Neural progenitor cell (in vitro differentiated cells): ENCODE measurements around the gene TFE3. TPM values are rescaled to one million over a fixed set of nuclear protein-coding genes. Genes with fewer than 3 reads are reported as not detected.

Experiments
- DNase-seq: peaks from one replicate; pipeline ENCODE4 v3.0.0-alpha.2; 2016; ENCODE audit warnings: low spot score
- H2AFZ ChIP-seq: fragments of 200-600 bp; sonication (generic); replicated peaks from 2 replicates; pipeline ENCODE4 v1.6.1; 2016; ENCODE audit warnings: antibody characterized with exemption
- H3F3A ChIP-seq: fragments of 200-600 bp; sonication (generic); 2 replicates; pipeline ENCODE4 v1.6.1; 2016; ENCODE audit warnings: antibody characterized with exemption, low read depth
- H3K27ac ChIP-seq: fragments of 200-600 bp; sonication (generic); 2 replicates; pipeline ENCODE4 v1.5.1; 2016; ENCODE audit warnings: mild to moderate bottlenecking
- H3K27me3 ChIP-seq: fragments of 200-600 bp; sonication (generic); 2 replicates; pipeline ENCODE4 v1.6.1; 2016; ENCODE audit warnings: mild to moderate bottlenecking, moderate library complexity
- H3K36me3 ChIP-seq: fragments of 200-600 bp; sonication (generic); 2 replicates; pipeline ENCODE4 v1.5.1; 2016
- H3K4me1 ChIP-seq: fragments of 200-600 bp; sonication (generic); 2 replicates; pipeline ENCODE4 v1.6.1; 2016; ENCODE audit warnings: mixed run types
- H3K4me2 ChIP-seq: fragments of 200-600 bp; sonication (generic); 2 replicates; pipeline ENCODE4 v1.6.1; 2016
- H3K4me3 ChIP-seq: fragments of 200-600 bp; sonication (generic); 2 replicates; pipeline ENCODE4 v1.5.1; 2016
- H3K79me2 ChIP-seq: fragments of 200-600 bp; sonication (generic); 2 replicates; pipeline ENCODE4 v1.6.1; 2016; ENCODE audit warnings: low read depth
- H3K9ac ChIP-seq: fragments of 200-600 bp; sonication (generic); 2 replicates; pipeline ENCODE4 v1.6.1; 2016
- H3K9me3 ChIP-seq: fragments of 200-600 bp; sonication (generic); 2 replicates; pipeline ENCODE4 v1.5.1; 2016; ENCODE audit warnings: low read depth
- H4K20me1 ChIP-seq: fragments of 200-600 bp; sonication (generic); 2 replicates; pipeline ENCODE4 v1.6.1; 2016; ENCODE audit warnings: low read depth
- H3K27ac Mint-ChIP-seq: 3 replicates; pipeline ENCODE4 v1.8.0; 2021; ENCODE audit warnings: mixed read lengths
- H3K27me3 Mint-ChIP-seq: 2 replicates; pipeline ENCODE4 v1.8.0; 2022; ENCODE audit warnings: low read depth, mild to moderate bottlenecking, inconsistent platforms, moderate library complexity, mixed read lengths; ENCODE audit not compliant: insufficient read depth
- H3K36me3 Mint-ChIP-seq: 3 replicates; pipeline ENCODE4 v1.8.0; 2021; ENCODE audit warnings: mixed read lengths
- H3K4me1 Mint-ChIP-seq: 3 replicates; pipeline ENCODE4 v1.8.0; 2021; ENCODE audit warnings: mixed read lengths
- H3K4me3 Mint-ChIP-seq: 3 replicates; pipeline ENCODE4 v1.8.0; 2021; ENCODE audit warnings: mild to moderate bottlenecking, moderate library complexity, mixed read lengths
- H3K9me3 Mint-ChIP-seq: 3 replicates; pipeline ENCODE4 v1.8.0; 2020; ENCODE audit warnings: mixed read lengths
- CTCF ChIP-seq: fragments of 200-600 bp; sonication (generic); IDR thresholded peaks from 2 replicates; pipeline ENCODE4 v1.5.1; 2017; ENCODE audit warnings: antibody characterized with exemption, mild to moderate bottlenecking
- EZH2 ChIP-seq: fragments of 200-600 bp; sonication (generic); IDR thresholded peaks from 2 replicates; pipeline ENCODE4 v1.6.1; 2017; ENCODE audit warnings: antibody characterized with exemption, mild to moderate bottlenecking, moderate library complexity
- EZH2phosphoT487 ChIP-seq: fragments of 200-600 bp; sonication (generic); IDR thresholded peaks from 2 replicates; pipeline ENCODE4 v1.6.1; 2017; ENCODE audit warnings: antibody characterized with exemption
- total RNA-seq: library from RNA; depleted of rRNA; stranded (reverse); fragments of >200 nt; gene quantifications from 2 replicates; pipeline ENCODE4 v1.2.3, GENCODE V29; 2015; ENCODE audit warnings: low replicate concordance

TFE3 gene
- total RNA-seq, 1 donor from 2014 or later, result 7.9 TPM

GRCh38 chrX:48996969-48997368 lies 46.2 kb downstream of the TFE3 start:
- Histone ChIP-seq H3K27ac (no peak overlapping the region), H3K4me3 (no peak overlapping the region), H3K4me2 (no peak overlapping the region), H3K79me2 (peaks cover 15% of the 10 kb centered on the region), H3K9ac (no peak overlapping the region), H3F3A (no peaks in the 10 kb centered on the region), H3K36me3 (no peaks in the 10 kb centered on the region), H3K27me3 (no peaks in the 10 kb centered on the region), H2AFZ (no peak overlapping the region), H3K9me3 (no peaks in the 10 kb centered on the region), H3K4me1 (no peaks in the 10 kb centered on the region), H4K20me1 (peaks cover 8% of the 10 kb centered on the region)
- TF ChIP-seq CTCF (no peak), EZH2phosphoT487 (no peak), EZH2 (no peak)
- H3K36me3 Mint-ChIP-seq, result peaks cover 5% of the 10 kb centered on the region
- H3K4me1 Mint-ChIP-seq, result peaks cover 11% of the 10 kb centered on the region
- H3K27me3 Mint-ChIP-seq, result peaks cover 6% of the 10 kb centered on the region
- DNase-seq, result peak; percentile 51
- H3K4me3 Mint-ChIP-seq, result no peak overlapping the region
- peaks cover 3% of the 10 kb centered on the region for H3K9me3 Mint-ChIP-seq
- no peak overlapping the region for H3K27ac Mint-ChIP-seq

DNA sequence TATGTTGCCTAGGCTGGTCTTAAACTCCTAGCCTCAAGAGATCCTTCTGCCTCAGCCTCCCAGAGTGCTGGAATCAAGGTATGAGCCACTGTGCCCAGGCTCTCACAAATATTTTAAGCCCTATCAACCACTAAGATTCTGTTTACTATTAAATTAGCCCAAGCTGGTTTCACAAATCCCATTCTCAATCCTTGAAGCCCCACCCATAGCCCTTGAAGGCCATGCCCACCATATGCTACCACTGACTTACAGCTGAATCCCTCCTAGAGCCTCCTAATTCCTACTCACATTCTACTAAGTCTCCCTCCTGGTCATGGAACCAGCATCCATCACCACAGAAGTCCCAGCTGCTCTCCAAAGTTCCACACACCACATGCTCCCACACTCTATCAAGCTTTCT lies 50.8 kb downstream of the TFE3 start:
- Histone ChIP-seq H3K4me1 (no peaks in the 10 kb centered on the region), H4K20me1 (peaks cover 3% of the 10 kb centered on the region), H3K27ac (no peak overlapping the region), H3K79me2 (no peaks in the 10 kb centered on the region), H2AFZ (no peak overlapping the region), H3K9ac (no peak overlapping the region), H3K36me3 (no peaks in the 10 kb centered on the region), H3K4me3 (no peak overlapping the region), H3K9me3 (no peaks in the 10 kb centered on the region), H3K27me3 (no peaks in the 10 kb centered on the region), H3K4me2 (no peak overlapping the region), H3F3A (no peaks in the 10 kb centered on the region)
- H3K4me3 Mint-ChIP-seq, result no peak overlapping the region
- peaks cover 2% of the 10 kb centered on the region for H3K9me3 Mint-ChIP-seq
- peaks cover 7% of the 10 kb centered on the region for H3K27me3 Mint-ChIP-seq
- peaks cover 4% of the 10 kb centered on the region for H3K36me3 Mint-ChIP-seq
- no peaks in the 10 kb centered on the region for H3K4me1 Mint-ChIP-seq
- no peak for TF ChIP-seq EZH2phosphoT487
- TF ChIP-seq CTCF, result no peak
- no peak for TF ChIP-seq EZH2
- no peak overlapping the region for H3K27ac Mint-ChIP-seq
- DNase-seq, result no peak

- Histone ChIP-seq H2AFZ (no peak overlapping the region), H3F3A (no peaks in the 10 kb centered on the region), H3K4me2 (no peak overlapping the region), H3K4me3 (no peak overlapping the region), H3K4me1 (no peaks in the 10 kb centered on the region), H3K9me3 (no peaks in the 10 kb centered on the region), H3K27me3 (no peaks in the 10 kb centered on the region), H4K20me1 (no peaks in the 10 kb centered on the region), H3K27ac (no peak overlapping the region), H3K79me2 (no peaks in the 10 kb centered on the region), H3K9ac (no peak overlapping the region), H3K36me3 (no peaks in the 10 kb centered on the region)
- H3K27me3 Mint-ChIP-seq, result peaks cover 6% of the 10 kb centered on the region
- H3K36me3 Mint-ChIP-seq, result peaks cover 7% of the 10 kb centered on the region
- no peak overlapping the region for H3K4me3 Mint-ChIP-seq
- no peak for DNase-seq
- H3K27ac Mint-ChIP-seq, result no peak overlapping the region
- no peaks in the 10 kb centered on the region for H3K4me1 Mint-ChIP-seq
- TF ChIP-seq EZH2phosphoT487 (no peak), EZH2 (no peak), CTCF (no peak)
- H3K9me3 Mint-ChIP-seq, result peaks cover 5% of the 10 kb centered on the region
Measured at GRCh38 chrX:48989483-48989882, 53.7 kb downstream of the TFE3 start.
